Measurements from ENCODE around the gene ASCC3.

Gene ASCC3

GRCh38 chr6:100721256-100721655 lies 159.9 kb downstream of the ASCC3 start:
- DNase-seq = no peak

- no peak for DNase-seq
Measured at GRCh38 chr6:100719883-100720682, 161.0 kb downstream of the ASCC3 start.

GRCh38 chr6:100712997-100713396 lies 168.1 kb downstream of the ASCC3 start:
- DNase-seq = no peak

- no peak for DNase-seq
Measured at GRCh38 chr6:100706491-100706890, 174.6 kb downstream of the ASCC3 start.

GRCh38 chr6:100704961-100705360 lies 176.2 kb downstream of the ASCC3 start:
- no peak for DNase-seq

GRCh38 chr6:100701728-100702127 lies 179.4 kb downstream of the ASCC3 start:
- no peak for DNase-seq

GRCh38 chr6:100700009-100700408 lies 181.1 kb downstream of the ASCC3 start:
- no peak for DNase-seq

- DNase-seq = no peak
Measured at GRCh38 chr6:100695445-100695844, 185.7 kb downstream of the ASCC3 start.

GRCh38 chr6:100693249-100693927 lies 187.7 kb downstream of the ASCC3 start:
- DNase-seq = no peak

GRCh38 chr6:100691972-100692371 lies 189.2 kb downstream of the ASCC3 start:
- no peak for DNase-seq

GRCh38 chr6:100686216-100686615 lies 194.9 kb downstream of the ASCC3 start:
- DNase-seq = no peak

- DNase-seq = no peak
Measured at GRCh38 chr6:100685747-100686146, 195.4 kb downstream of the ASCC3 start.

- DNase-seq = no peak
Measured at GRCh38 chr6:100680163-100680562, 201.0 kb downstream of the ASCC3 start.

GRCh38 chr6:100678027-100678426 lies 203.1 kb downstream of the ASCC3 start:
- DNase-seq = no peak

GRCh38 chr6:100677240-100677639 lies 203.9 kb downstream of the ASCC3 start:
- DNase-seq = no peak

GRCh38 chr6:100673641-100674040 lies 207.5 kb downstream of the ASCC3 start:
- no peak for DNase-seq

- DNase-seq = no peak
Measured at GRCh38 chr6:100671740-100672139, 209.4 kb downstream of the ASCC3 start.

- no peak for DNase-seq
Measured at GRCh38 chr6:100670056-100670455, 211.1 kb downstream of the ASCC3 start.

- no peak for DNase-seq
Measured at GRCh38 chr6:100665041-100665380, 216.1 kb downstream of the ASCC3 start.

GRCh38 chr6:100664274-100665040 lies 216.7 kb downstream of the ASCC3 start:
- DNase-seq = no peak

- no peak for DNase-seq
Measured at GRCh38 chr6:100663219-100663863, 217.8 kb downstream of the ASCC3 start.

GRCh38 chr6:100662264-100662663 lies 218.9 kb downstream of the ASCC3 start:
- no peak for DNase-seq

GRCh38 chr6:100658486-100658885 lies 222.6 kb downstream of the ASCC3 start:
- DNase-seq = no peak

All from femur (tissue), 1 donor.